RWPE2 (cell line): ENCODE data around the gene DCST1.

Experiments used
- ATAC-seq: fragments of 200-7000 bp; cut with Tn5 transposase; 3 replicates; pipeline ENCODE4 v1.9.1; 2021; ENCODE audit warnings: low read depth
- DNase-seq: peaks from one replicate; pipeline ENCODE4 v3.0.0-alpha.2; 2020; ENCODE audit warnings: low spot score
- H3K27ac ChIP-seq: fragments of 450-650 bp; 2 replicates; pipeline ENCODE4 v1.5.1; 2017; ENCODE audit warnings: mild to moderate bottlenecking; ENCODE audit not compliant: poor library complexity, severe bottlenecking
- H3K27me3 ChIP-seq: fragments of 250-450 bp; sonication (Bioruptor Pico); 2 replicates; pipeline ENCODE4 v1.5.1; 2021; ENCODE audit warnings: mild to moderate bottlenecking, moderate library complexity; ENCODE audit not compliant: insufficient read depth, poor library complexity, severe bottlenecking
- H3K36me3 ChIP-seq: fragments of 250-450 bp; sonication (Bioruptor Pico); 2 replicates; pipeline ENCODE4 v1.5.1; 2020; ENCODE audit warnings: low read depth, mild to moderate bottlenecking, moderate library complexity
- H3K4me1 ChIP-seq: fragments of 250-450 bp; sonication (Bioruptor Pico); 2 replicates; pipeline ENCODE4 v1.5.1; 2021; ENCODE audit warnings: mild to moderate bottlenecking, moderate library complexity; ENCODE audit not compliant: insufficient read depth, poor library complexity, severe bottlenecking
- H3K4me3 ChIP-seq: fragments of 250-450 bp; sonication (Bioruptor Pico); 2 replicates; pipeline ENCODE4 v1.5.1; 2021; ENCODE audit warnings: mild to moderate bottlenecking, moderate library complexity; ENCODE audit not compliant: severe bottlenecking
- H3K9me3 ChIP-seq: fragments of 250-450 bp; sonication (Bioruptor Pico); 2 replicates; pipeline ENCODE4 v1.5.1; 2021; ENCODE audit warnings: mild to moderate bottlenecking, moderate library complexity; ENCODE audit not compliant: severe bottlenecking
- CTCF ChIP-seq: fragments of 450-650 bp; IDR thresholded peaks from one replicate; pipeline ENCODE4 v1.5.1; 2017; ENCODE audit warnings: mild to moderate bottlenecking, moderate library complexity; ENCODE audit not compliant: poor library complexity, severe bottlenecking

The DCST1 gene

DNA sequence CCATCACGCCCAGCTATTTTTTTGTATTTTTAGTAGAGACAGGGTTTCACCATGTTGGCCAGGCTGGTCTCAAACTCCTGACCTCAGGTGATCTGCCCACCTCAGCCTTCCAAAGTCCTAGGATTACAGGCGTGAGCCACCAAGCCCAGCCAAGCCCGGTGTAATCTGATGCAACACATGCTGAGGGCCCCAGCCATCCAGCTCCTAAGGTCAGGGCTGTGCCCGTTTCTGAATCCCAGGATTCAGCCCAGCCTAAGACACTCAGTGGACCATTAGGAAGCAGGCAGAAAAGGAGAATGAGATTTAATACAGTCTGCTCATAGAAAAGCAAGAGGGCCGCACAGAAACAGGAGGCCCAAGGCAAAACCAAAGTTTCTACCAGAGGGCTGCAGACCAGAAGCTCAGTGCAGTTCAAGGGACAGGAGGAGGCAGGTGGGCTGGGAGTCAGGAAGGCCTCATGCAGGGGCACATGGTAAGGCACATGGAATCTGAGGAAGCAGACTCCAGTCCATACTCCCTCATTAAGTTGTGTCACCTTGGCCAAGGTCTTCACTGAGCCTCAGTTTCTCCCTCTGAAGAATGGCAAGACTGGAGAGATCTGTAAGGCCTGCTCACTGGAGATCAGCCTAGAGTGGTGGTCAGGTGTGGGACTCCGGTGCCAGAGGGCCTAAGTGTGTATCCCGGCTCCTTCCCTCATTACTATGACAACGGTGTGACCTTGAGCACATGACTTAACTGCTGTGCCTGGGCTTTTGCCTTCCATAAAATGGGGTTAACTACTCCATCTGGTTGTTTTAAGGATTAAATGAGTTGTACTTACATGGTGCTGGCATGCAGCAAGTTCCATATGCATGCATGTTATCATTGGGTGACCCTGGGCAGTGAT, 15.1 kb downstream of the DCST1 start:
- H3K27me3 ChIP-seq: no peaks in the 10 kb centered on the region
- ATAC-seq (no peak), DNase-seq (no peak)
- peaks cover 22% of the 10 kb centered on the region for H3K4me1 ChIP-seq
- H3K36me3 ChIP-seq: peaks cover 9% of the 10 kb centered on the region
- no peaks in the 10 kb centered on the region for H3K9me3 ChIP-seq
- peak overlapping the region; percentile 89 for H3K27ac ChIP-seq
- H3K4me3 ChIP-seq: no peak overlapping the region
- TF ChIP-seq CTCF: no peak

DNA sequence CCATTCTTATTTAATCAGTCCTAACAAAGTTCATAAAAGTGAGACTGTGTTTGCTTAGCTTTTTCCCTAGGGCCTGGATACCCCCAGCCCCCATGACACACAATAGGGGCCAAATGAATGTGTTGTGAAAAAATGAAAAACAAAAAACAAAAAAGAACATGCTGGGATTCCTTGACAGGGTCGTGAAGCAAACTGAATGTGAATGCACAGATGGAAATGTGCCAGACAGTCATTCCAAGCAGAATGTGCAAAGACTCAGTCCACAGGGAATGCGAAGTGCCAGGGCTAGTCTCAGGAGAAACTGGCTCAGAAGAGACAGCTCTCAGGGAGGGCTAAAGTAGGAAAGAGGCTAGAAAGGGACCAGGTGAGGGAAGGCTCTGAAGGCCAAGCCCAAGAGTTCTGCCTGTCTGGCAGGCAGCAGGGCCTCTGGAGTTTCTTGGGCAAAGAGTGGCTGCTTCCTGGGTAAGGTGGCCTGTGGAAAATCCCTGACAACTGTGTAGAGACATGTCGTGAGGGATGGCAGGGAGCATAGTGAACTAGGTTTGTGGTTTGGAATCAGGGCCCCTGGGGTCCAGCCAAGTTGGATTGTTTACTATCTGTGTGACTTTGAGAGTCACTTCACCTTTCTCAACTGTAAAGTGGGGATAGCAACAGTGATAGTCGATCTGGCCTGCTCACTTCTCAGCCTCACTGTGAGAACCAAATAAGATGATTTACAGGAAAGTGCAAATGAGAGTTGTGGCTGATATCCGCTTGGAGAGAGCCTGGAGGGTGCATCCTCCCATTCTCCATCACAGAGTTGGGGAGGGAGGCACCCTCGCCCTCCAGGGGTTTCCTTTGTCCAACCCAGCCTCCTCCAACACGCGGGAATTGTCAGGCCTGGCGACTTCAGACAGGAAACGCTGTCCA, 16.3 kb downstream of the DCST1 start:
- Histone ChIP-seq H3K27me3 (no peaks in the 10 kb centered on the region), H3K27ac (peak overlapping the region; percentile 89), H3K4me1 (peaks cover 22% of the 10 kb centered on the region), H3K9me3 (no peaks in the 10 kb centered on the region), H3K36me3 (peaks cover 21% of the 10 kb centered on the region), H3K4me3 (peak overlapping the region; percentile 94)
- DNase-seq (no peak), ATAC-seq (no peak; the same call in 2 of the 3 replicates)
- no peak for TF ChIP-seq CTCF

DNA sequence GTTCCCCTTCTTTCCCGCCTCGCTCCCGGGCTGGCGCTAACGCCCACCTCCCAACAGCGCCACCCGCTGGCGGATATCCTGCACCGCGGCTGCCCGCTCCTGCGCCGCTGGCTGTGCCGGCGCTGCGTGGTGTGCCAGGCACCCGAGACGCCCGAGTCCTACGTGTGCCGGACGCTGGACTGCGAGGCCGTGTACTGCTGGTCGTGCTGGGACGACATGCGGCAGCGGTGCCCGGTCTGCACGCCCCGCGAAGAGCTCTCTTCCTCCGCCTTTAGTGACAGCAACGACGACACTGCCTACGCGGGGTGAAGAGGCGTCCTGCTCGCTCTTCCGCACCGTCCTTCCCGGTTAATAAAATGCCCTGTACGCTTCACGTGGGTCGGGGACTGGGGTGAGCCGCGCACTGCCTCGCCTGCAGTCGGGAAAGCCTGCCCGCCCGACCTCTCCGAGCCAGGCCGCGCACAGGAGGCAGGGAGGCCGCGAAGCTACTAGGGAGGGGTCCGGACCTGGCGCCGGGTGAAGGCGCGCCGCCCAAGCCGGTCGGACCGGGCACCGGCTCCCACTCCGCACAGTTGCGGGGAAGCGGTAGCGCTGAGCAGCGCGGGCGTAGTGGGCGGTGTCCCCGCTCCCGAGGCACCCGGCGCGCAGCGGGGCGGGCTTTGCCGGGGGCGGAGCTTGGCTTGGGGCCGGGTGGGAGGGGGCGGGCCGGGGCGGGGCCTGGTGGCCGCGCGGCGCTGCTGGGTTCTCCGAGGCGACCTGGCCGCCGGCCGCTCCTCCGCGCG, 17.1 kb downstream of the DCST1 start, which contains the start of gene ADAM15:
Gene ADAM15 (plus strand): TSS at position 757 of the 782 bp plus-strand sequence. CDS start 71 bp downstream, outside the sequence.
- peak within 1 kb of the TSS; percentile 94 for H3K4me3 ChIP-seq
- TF ChIP-seq CTCF: peak; percentile 90
- H3K27ac ChIP-seq: peak within 1 kb of the TSS; percentile 89
- DNase-seq: peak; percentile 66
- ATAC-seq: peak; percentile 46
- H3K4me1 ChIP-seq: peaks cover 14% of the 10 kb centered on the region
- peaks cover 29% of the 10 kb centered on the region for H3K36me3 ChIP-seq
- H3K27me3 ChIP-seq: no peaks in the 10 kb centered on the region
- H3K9me3 ChIP-seq: no peaks in the 10 kb centered on the region

GRCh38 chr1:155051342-155051776, 17.7 kb downstream of the DCST1 start:
- Histone ChIP-seq H3K27me3 (no peaks in the 10 kb centered on the region), H3K27ac (peak overlapping the region; percentile 89), H3K36me3 (peaks cover 36% of the 10 kb centered on the region), H3K4me1 (peaks cover 14% of the 10 kb centered on the region), H3K9me3 (no peaks in the 10 kb centered on the region), H3K4me3 (peak overlapping the region; percentile 94)
- DNase-seq (no peak), ATAC-seq (peak; percentile 1; the same call in 2 of the 3 replicates)
- no peak for TF ChIP-seq CTCF
